Measurements from ENCODE around the gene RAB5IF.
A peak's percentile ranks its signal among the peaks of the same experiment; 100 is the strongest.
"Not testable (repeated sequence)": the region's sequence is repeated elsewhere in the genome, so short reads cannot be mapped to it uniquely, and the experiment has no call there.

The RAB5IF gene

GRCh38 chr20:36631646-36632045 lies 26.1 kb downstream of the RAB5IF start:
- no peak for DNase-seq

- no peak for DNase-seq
These were observed 26.5 kb downstream of the RAB5IF start for GRCh38 chr20:36632147-36632486.

- no peak for DNase-seq
These were observed 27.1 kb downstream of the RAB5IF start for GRCh38 chr20:36632487-36633284.

- no peak for DNase-seq
These were observed 27.8 kb downstream of the RAB5IF start for GRCh38 chr20:36633285-36633772.

- no peak for DNase-seq
These were observed 28.8 kb downstream of the RAB5IF start for GRCh38 chr20:36634342-36634741.

- not testable (repeated sequence) for DNase-seq
These were observed 33.4 kb downstream of the RAB5IF start for GRCh38 chr20:36638876-36639400.

GRCh38 chr20:36641506-36641843 lies 35.9 kb downstream of the RAB5IF start:
- DNase-seq = no peak

- no peak for DNase-seq
These were observed 36.6 kb downstream of the RAB5IF start for GRCh38 chr20:36642136-36642535.

GRCh38 chr20:36644032-36644705 lies 38.6 kb downstream of the RAB5IF start:
- DNase-seq = peak; percentile 33

GRCh38 chr20:36644706-36645095 lies 39.1 kb downstream of the RAB5IF start:
- no peak for DNase-seq

- DNase-seq = no peak
These were observed 39.8 kb downstream of the RAB5IF start for GRCh38 chr20:36645353-36645752.

GRCh38 chr20:36645998-36646397 lies 40.4 kb downstream of the RAB5IF start, which contains the start of gene SLA2:
SLA2 (minus strand) TSS chr20:36646196; CDS start chr20:36641335, 4,861 bp downstream.
- DNase-seq = peak; percentile 72

- no peak for DNase-seq
These were observed 41.1 kb downstream of the RAB5IF start for GRCh38 chr20:36646678-36647077.

- no peak for DNase-seq
These were observed 41.9 kb downstream of the RAB5IF start for GRCh38 chr20:36647196-36648121.

GRCh38 chr20:36653456-36653855 lies 47.9 kb downstream of the RAB5IF start:
- no peak for DNase-seq

- DNase-seq = no peak
These were observed 48.9 kb downstream of the RAB5IF start for GRCh38 chr20:36654506-36654905.

GRCh38 chr20:36655004-36655403 lies 49.4 kb downstream of the RAB5IF start:
- no peak for DNase-seq

- DNase-seq = no peak
These were observed 51.2 kb downstream of the RAB5IF start for GRCh38 chr20:36656733-36657132.

- DNase-seq = no peak
These were observed 52.7 kb downstream of the RAB5IF start for GRCh38 chr20:36658300-36658699.

Measured in CD4-positive, alpha-beta T cell treated with Interferon gamma for 1 hour (primary cell).